Heart right ventricle (tissue), 16 donors: ENCODE results near the gene AIP. TPM values are rescaled to one million over a fixed set of nuclear protein-coding genes. Genes with fewer than 3 reads are reported as not detected.
A peak's percentile ranks its signal among the peaks of the same experiment; 100 is the strongest.

ENCODE experiments used
- ATAC-seq, 8 donors: fragments of 200-7000 bp; cut with Tn5 transposase; one replicate each; pipeline ENCODE4 v1.9.1; 2020; ENCODE audit warnings: mild to moderate bottlenecking in 8 of 8, moderate library complexity in 8 of 8, moderate number of reproducible peaks in 1 of 8
- DNase-seq, 2 donors: peaks; one replicate each; pipeline ENCODE4 v3.0.0-alpha.2; 2020
- H3K27ac ChIP-seq, 10 donors: fragments of 200-600 bp; sonication (generic) in 2 of 10; one replicate each; pipeline versions ENCODE4 v1.5.0 to v1.8.0; 2020 to 2022; ENCODE audit warnings: mild to moderate bottlenecking in 3 of 10
- H3K27me3 ChIP-seq, 7 donors: fragments of 200-600 bp; one replicate each; pipeline ENCODE4 v1.8.0; 2021 to 2022; ENCODE audit warnings: mild to moderate bottlenecking in 2 of 7
- H3K36me3 ChIP-seq, 9 donors: fragments of 200-600 bp; sonication (generic) in 1 of 9; one replicate each; pipeline versions ENCODE4 v1.5.0 to v1.8.0; 2020 to 2022; ENCODE audit warnings: mild to moderate bottlenecking in 2 of 9
- H3K4me1 ChIP-seq, 9 donors: fragments of 200-600 bp; sonication (generic) in 1 of 9; one replicate each; pipeline versions ENCODE4 v1.5.0 to v1.8.0; 2020 to 2022; ENCODE audit warnings: mild to moderate bottlenecking in 4 of 9
- H3K4me3 ChIP-seq, 10 donors: fragments of 200-600 bp; sonication (generic) in 2 of 10; one replicate each; pipeline versions ENCODE4 v1.5.0 to v1.8.0; 2020 to 2022; ENCODE audit warnings: mild to moderate bottlenecking in 7 of 10, moderate library complexity in 2 of 10
- H3K9me3 ChIP-seq, 11 donors: fragments of 200-600 bp in 10 of 11; sonication (generic) in 2 of 11; one replicate each; pipeline versions ENCODE4 v1.5.0 to v1.8.0; 2013 to 2022; ENCODE audit warnings: mild to moderate bottlenecking in 2 of 11, control low read depth in 1 of 11, moderate library complexity in 1 of 11
- CTCF ChIP-seq, 9 donors: fragments of 200-600 bp; sonication (generic) in 2 of 9; IDR thresholded peaks; one replicate each; pipeline versions ENCODE4 v1.5.0 to v1.8.0; 2021 to 2022; ENCODE audit warnings: antibody characterized with exemption in 9 of 9, mild to moderate bottlenecking in 5 of 9, moderate library complexity in 1 of 9
- WGBS, 2 donors: extraction: QIAGEN DNeasy Blood & Tissue Kit; methylation state at CpG; one replicate each; pipeline ENCODE4 v1.1.7; 2013; ENCODE audit warnings: inconsistent platforms in 1 of 2; 5-methylcytosine and 5-hydroxymethylcytosine counted together
- intact Hi-C, 10 donors: fragments of 100-400 bp; cut with DNase I; formaldehyde crosslinking; loops; one replicate each; pipeline versions ENCODE4 v1.11.1 to v1.14.2; 2022
- polyA plus RNA-seq, 2 donors: library from polyadenylated mRNA; stranded (reverse); fragments of 200-250 nt; gene quantifications; one replicate each; pipeline ENCODE4 v1.2.3, GENCODE V29; 2013
- total RNA-seq, 10 donors: library from RNA; stranded (reverse); fragmentation: NEBNext Ultra II Directional in 3 of 10; extraction: Animal tissue kit (Norgen Biotek cat#: 25700) in 3 of 10; gene quantifications; one replicate each; pipeline versions ENCODE4 v1.2.1 to v1.2.4, GENCODE V29; 2021 to 2023
- donor health status: Arrhythmogenic right ventricular cardiomyopathy.
- donor health status: ischemic (EF 13 %, LVEDD 7.1; RV severe dilation, severe dysfunction).
- donor health status: healthy with polysubstance abuse.
- donor health status: DM: no; HTN: yes; CAD: no.
- donor health status: DM: no; HTN: no; CAD: no.
- donor health status: ischemic (EF 25% LVEDD 6.9; RV normal size, moderate dysfunction).
- donor health status: ischemic (EF 25% LVEDD 5.7; RV mildly dilated, moderate dysfunction).
- donor health status: healthy.
- donor health status: DM: yes; HTN: yes; CAD: no.
- donor health status: Ischemic cardiomyopathy.
- donor health status: ischemic (EF 35%, LVEDD 5.7; RV mildly dilated, moderate dysfunction).
- donor health status: nonischemic (EF 11% LVEDD 7.7; RV severe dilation, severe dysfunction).
- donor health status: DM: yes; HTN: yes; CAD: no.
- donor health status: PGD.
- donor health status: ischemic (EF 29% LVEDD 5.4; RV normal size, mild dysfunction).
- donor health status: nonischemic (EF 23%, LVEDD 6.1; RV moderate dilation, normal function).

The AIP gene
- total and polyA plus RNA-seq, 12 donors = 37.5 to 104 (median 52.3) TPM

GRCh38 chr11:67506426-67507051, 23.7 kb downstream of the AIP start:
- no peaks in the 10 kb centered on the region for H3K9me3 ChIP-seq
- DNase-seq (no peak), ATAC-seq (no peak)
- intact Hi-C loops = loop anchor here in 8 of 10 donors (1.0 to 10.0 kb wide), 12 partner anchors 24 to 154 kb away; partner anchors contain the start of genes PPP1CA (in 6 of the 8), TBC1D10C (in 4 of the 8), GSTP1 (in 2 of the 8) and POLD4 (in 2 of the 8)
- peaks cover 17 to 49% (median 42%) of the 10 kb centered on the region in 9 donors for H3K4me1 ChIP-seq
- no peaks in the 10 kb centered on the region for H3K27me3 ChIP-seq
- H3K4me3 ChIP-seq = peak overlapping the region in 8 of 10 donors; percentile 56 to 97 (median 80)
- 79 to 86% methylated on average over 16 of the region's 16 CpGs for WGBS, 2 donors
- peaks cover 0 to 24% (median 8%) of the 10 kb centered on the region in 9 donors for H3K36me3 ChIP-seq
- peak in 3 of 9 donors; percentile 11 to 45 (median 16) for TF ChIP-seq CTCF (IDR thresholded peaks at IDR 0.05)
- H3K27ac ChIP-seq = peak overlapping the region in 9 of 10 donors; percentile 96 to 100 (median 98)

GRCh38 chr11:67507242-67507863, 24.5 kb downstream of the AIP start:
- Histone ChIP-seq H3K9me3 (no peaks in the 10 kb centered on the region), H3K27me3 (peaks cover 0 to under 1% (median 0%) of the 10 kb centered on the region in 7 donors), H3K4me1 (peaks cover 17 to 49% (median 42%) of the 10 kb centered on the region in 9 donors), H3K4me3 (peak overlapping the region; percentile 50 to 97 (median 78)), H3K27ac (peak overlapping the region; percentile 96 to 100 (median 98)), H3K36me3 (peaks cover 0 to 16% (median under 1%) of the 10 kb centered on the region in 9 donors)
- peak in 1 of 8 donors; percentile 0 for ATAC-seq
- WGBS, 2 donors = 28% methylated on average over 33 of the region's 33 CpGs
- peak in 1 of 2 donors; percentile 64 for DNase-seq
- TF ChIP-seq CTCF (IDR thresholded peaks at IDR 0.05) = no peak
- intact Hi-C loops = loop anchor here in 8 of 10 donors (2.0 to 10.0 kb wide), 11 partner anchors 25 to 155 kb away; partner anchors contain the start of genes PPP1CA (in 5 of the 8), TBC1D10C (in 4 of the 8), GSTP1 (in 2 of the 8) and POLD4 (in 2 of the 8)

- peak; percentile 76 to 90 (median 84) for ATAC-seq
- Histone ChIP-seq H3K9me3 (no peaks in the 10 kb centered on the region), H3K4me1 (peaks cover 17 to 47% (median 41%) of the 10 kb centered on the region in 9 donors), H3K36me3 (peaks cover 0 to 10% (median 0%) of the 10 kb centered on the region in 9 donors), H3K4me3 (peak within 1 kb of the TSS; percentile 50 to 97 (median 78)), H3K27me3 (peaks cover 0 to 7% (median 0%) of the 10 kb centered on the region in 7 donors), H3K27ac (peak within 1 kb of the TSS; percentile 96 to 100 (median 98))
- DNase-seq = peak; percentile 100
- TF ChIP-seq CTCF (IDR thresholded peaks at IDR 0.05) = no peak
- intact Hi-C loops = loop anchor here in 8 of 10 donors (1.0 to 10.0 kb wide), 13 partner anchors 25 to 156 kb away; partner anchors contain the start of genes PPP1CA (in 5 of the 8), TBC1D10C (in 4 of the 8), POLD4 (in 3 of the 8) and GSTP1 (in 2 of the 8)
- 1% methylated on average over 50 to 57 of the region's 57 CpGs for WGBS, 2 donors
Observed at GRCh38 chr11:67507864-67508485, 25.1 kb downstream of the AIP start, which contains the start of gene CDK2AP2. CDK2AP2 (minus strand) TSS chr11:67508162; CDS start chr11:67508082, 80 bp downstream.
